SK-N-SH (cell line): ENCODE measurements around the gene BCLAF3.

Source experiments
- CTCF ChIP-seq: fragments of 200-600 bp; sonication (generic); IDR thresholded peaks from 2 replicates; pipeline ENCODE4 v1.6.1; 2017; ENCODE audit warnings: antibody characterized with exemption, mild to moderate bottlenecking, moderate library complexity
- ELF1 ChIP-seq: IDR thresholded peaks from 2 replicates; pipeline ENCODE4 v1.4.0; 2012
- EP300 ChIP-seq, 2 experiments: IDR thresholded peaks; 2 replicates each; pipeline versions ENCODE4 v1.4.0 to v1.6.1; 2012; ENCODE audit warnings: borderline replicate concordance in 1 of 2, low read depth in 1 of 2, low read length in 1 of 2
- GABPA ChIP-seq: IDR thresholded peaks from 2 replicates; pipeline ENCODE4 v1.4.0; 2012; ENCODE audit warnings: low read depth, mild to moderate bottlenecking
- MAX ChIP-seq: IDR thresholded peaks from 2 replicates; pipeline ENCODE4 v1.4.0; 2012; ENCODE audit warnings: low read depth
- MXI1 ChIP-seq: IDR thresholded peaks from 2 replicates; pipeline ENCODE4 v1.6.1; 2012; ENCODE audit warnings: mild to moderate bottlenecking, low read depth, low read length, improper control_type of control experiment
- NRF1 ChIP-seq: IDR thresholded peaks from 2 replicates; pipeline ENCODE4 v1.6.1; 2012; ENCODE audit warnings: low read depth, mild to moderate bottlenecking, low read length
- POLR2AphosphoS5 ChIP-seq: IDR thresholded peaks from 2 replicates; pipeline ENCODE4 v1.6.1; 2012; ENCODE audit warnings: low read depth, low read length
- SIN3A ChIP-seq: IDR thresholded peaks from 2 replicates; pipeline ENCODE4 v1.6.1; 2012; ENCODE audit warnings: low read depth, mild to moderate bottlenecking, low read length, moderate library complexity, borderline replicate concordance
- YY1 ChIP-seq: IDR thresholded peaks from 2 replicates; pipeline ENCODE4 v1.4.0; 2012; ENCODE audit warnings: low read depth, mild to moderate bottlenecking
- TF ChIP-seq, protein P1 (sequence below): IDR thresholded peaks from 2 replicates; pipeline ENCODE4; 2012

GRCh38 chrX:19954335-19955096 lies 36.3 kb downstream of the BCLAF3 start:
- no peak for TF ChIP-seq CTCF
- TF ChIP-seq SIN3A: no peak
- TF ChIP-seq POLR2AphosphoS5: no peak
- TF ChIP-seq ELF1: no peak
- TF ChIP-seq YY1: no peak
- TF ChIP-seq MAX: no peak
- no peak for TF ChIP-seq GABPA
- TF ChIP-seq, protein P1, sequence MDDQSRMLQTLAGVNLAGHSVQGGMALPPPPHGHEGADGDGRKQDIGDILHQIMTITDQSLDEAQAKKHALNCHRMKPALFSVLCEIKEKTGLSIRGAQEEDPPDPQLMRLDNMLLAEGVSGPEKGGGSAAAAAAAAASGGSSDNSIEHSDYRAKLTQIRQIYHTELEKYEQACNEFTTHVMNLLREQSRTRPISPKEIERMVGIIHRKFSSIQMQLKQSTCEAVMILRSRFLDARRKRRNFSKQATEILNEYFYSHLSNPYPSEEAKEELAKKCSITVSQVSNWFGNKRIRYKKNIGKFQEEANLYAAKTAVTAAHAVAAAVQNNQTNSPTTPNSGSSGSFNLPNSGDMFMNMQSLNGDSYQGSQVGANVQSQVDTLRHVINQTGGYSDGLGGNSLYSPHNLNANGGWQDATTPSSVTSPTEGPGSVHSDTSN: no peak
- TF ChIP-seq EP300 (IDR thresholded peaks at IDR 0.05; ENCODE audit: borderline replicate concordance in 1 of 2, low read depth in 1 of 2, low read length in 1 of 2): no peak
- TF ChIP-seq MXI1: no peak
- no peak for TF ChIP-seq NRF1
